ENCODE results near the gene HOPX. TPM values are rescaled to one million over a fixed set of nuclear protein-coding genes. Genes with fewer than 3 reads are reported as not detected.

Gene HOPX
- total and polyA plus RNA-seq, 8 donors: 1.2 to 79.1 (median 48.2) TPM; not detected in 1

DNA sequence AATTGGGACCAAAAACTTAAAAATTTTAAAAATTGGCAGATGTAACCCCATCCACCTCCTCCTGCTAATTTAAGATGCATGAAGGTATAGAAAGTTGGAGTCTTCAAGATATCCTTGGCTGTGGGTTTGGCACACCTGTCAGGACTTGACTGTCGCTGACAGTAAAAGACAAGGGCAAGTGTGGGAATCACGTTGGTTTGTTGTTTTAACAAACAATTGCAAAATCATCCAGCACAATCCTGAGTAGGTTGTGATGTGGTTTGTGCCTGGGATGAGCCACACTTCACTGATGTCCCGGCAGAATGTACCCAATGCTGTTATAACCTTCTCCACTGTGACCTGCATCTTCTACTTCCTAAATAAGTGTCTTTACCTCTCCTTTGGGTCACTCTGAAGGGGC lies 24.0 kb downstream of the HOPX start:
- Histone ChIP-seq H3K9me3 (no peaks in the 10 kb centered on the region), H3K4me1 (peaks cover 22 to 45% (median 32%) of the 10 kb centered on the region in 4 donors), H3K27ac (no peak overlapping the region), H3K4me3 (no peak overlapping the region), H3K36me3 (no peaks in the 10 kb centered on the region), H3K27me3 (peaks cover 0 to 53% (median 21%) of the 10 kb centered on the region in 3 donors)
- intact Hi-C loops (cut with DNase I; ENCODE audit: low total_unique reads): no loop called here
- TF ChIP-seq POLR2AphosphoS5 (IDR thresholded peaks at IDR 0.05) (no peak), POLR2A (IDR thresholded peaks at IDR 0.05) (no peak), EP300 (IDR thresholded peaks at IDR 0.05) (no peak)
- TF ChIP-seq, protein P1, sequence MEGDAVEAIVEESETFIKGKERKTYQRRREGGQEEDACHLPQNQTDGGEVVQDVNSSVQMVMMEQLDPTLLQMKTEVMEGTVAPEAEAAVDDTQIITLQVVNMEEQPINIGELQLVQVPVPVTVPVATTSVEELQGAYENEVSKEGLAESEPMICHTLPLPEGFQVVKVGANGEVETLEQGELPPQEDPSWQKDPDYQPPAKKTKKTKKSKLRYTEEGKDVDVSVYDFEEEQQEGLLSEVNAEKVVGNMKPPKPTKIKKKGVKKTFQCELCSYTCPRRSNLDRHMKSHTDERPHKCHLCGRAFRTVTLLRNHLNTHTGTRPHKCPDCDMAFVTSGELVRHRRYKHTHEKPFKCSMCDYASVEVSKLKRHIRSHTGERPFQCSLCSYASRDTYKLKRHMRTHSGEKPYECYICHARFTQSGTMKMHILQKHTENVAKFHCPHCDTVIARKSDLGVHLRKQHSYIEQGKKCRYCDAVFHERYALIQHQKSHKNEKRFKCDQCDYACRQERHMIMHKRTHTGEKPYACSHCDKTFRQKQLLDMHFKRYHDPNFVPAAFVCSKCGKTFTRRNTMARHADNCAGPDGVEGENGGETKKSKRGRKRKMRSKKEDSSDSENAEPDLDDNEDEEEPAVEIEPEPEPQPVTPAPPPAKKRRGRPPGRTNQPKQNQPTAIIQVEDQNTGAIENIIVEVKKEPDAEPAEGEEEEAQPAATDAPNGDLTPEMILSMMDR (IDR thresholded peaks at IDR 0.05): no peak
- DNase-seq: no peak
- 64 to 84% (median 74%) methylated on average over 3 of the region's 3 CpGs for WGBS, 5 donors

- TF ChIP-seq, protein P1 (IDR thresholded peaks at IDR 0.05): no peak
- no peak for TF ChIP-seq EP300 (IDR thresholded peaks at IDR 0.05)
- TF ChIP-seq POLR2A (IDR thresholded peaks at IDR 0.05): no peak
- no peak for TF ChIP-seq POLR2AphosphoS5 (IDR thresholded peaks at IDR 0.05)
- peaks cover 22 to 38% (median 32%) of the 10 kb centered on the region in 4 donors for H3K4me1 ChIP-seq
- peaks cover 0 to 53% (median 21%) of the 10 kb centered on the region in 3 donors for H3K27me3 ChIP-seq
- intact Hi-C loops (cut with DNase I; ENCODE audit: low total_unique reads): no loop called here
- peak; percentile 36 to 58 for DNase-seq
- H3K27ac ChIP-seq: peak overlapping the region; percentile 59 to 79 (median 68)
- WGBS, 5 donors: 4 to 24% (median 6%) methylated on average over 5 to 19 of the region's 19 CpGs
- no peaks in the 10 kb centered on the region for H3K36me3 ChIP-seq
- peak overlapping the region; percentile 52 to 69 (median 64) for H3K4me3 ChIP-seq
- no peaks in the 10 kb centered on the region for H3K9me3 ChIP-seq
These were observed 24.8 kb downstream of the HOPX start for GRCh38 chr4:56656346-56656643.

DNA sequence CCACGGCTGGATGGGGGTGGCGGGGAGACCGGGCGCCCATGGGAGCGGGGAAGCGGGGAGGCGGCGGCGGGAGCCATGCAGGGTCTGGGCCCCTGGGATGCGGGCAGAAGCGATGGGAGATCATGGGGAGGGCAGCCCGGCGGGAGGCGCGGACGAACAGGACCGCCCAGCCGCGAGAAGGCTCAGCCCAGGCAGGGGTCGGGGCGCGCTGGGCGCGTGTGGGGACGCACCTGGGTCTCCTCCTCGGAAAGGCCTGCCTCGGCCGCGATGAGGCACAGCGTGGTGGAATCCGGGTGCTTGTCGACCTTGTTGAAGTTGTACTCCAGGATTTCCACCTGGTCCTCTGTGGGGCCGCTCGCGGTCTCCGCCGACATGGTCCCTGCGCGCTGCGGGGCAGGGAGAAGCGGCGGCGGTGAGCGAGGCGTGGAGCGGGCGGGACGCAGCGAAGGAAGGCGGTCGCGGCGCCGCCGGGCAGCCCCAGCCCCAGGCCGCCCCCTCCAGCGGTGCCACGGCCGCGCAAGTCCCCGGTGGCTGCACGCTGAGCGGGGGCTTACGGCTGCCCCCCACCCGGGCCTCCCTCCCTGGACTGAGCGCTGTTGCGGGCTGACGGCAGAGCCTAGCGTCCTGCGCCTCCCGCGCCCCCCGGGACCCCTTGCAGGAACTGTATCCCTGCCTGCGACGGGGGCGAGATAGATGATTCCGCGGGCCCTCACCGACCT lies 25.3 kb downstream of the HOPX start:
- Histone ChIP-seq H3K27ac (peak overlapping the region; percentile 59 to 79 (median 68)), H3K27me3 (peaks cover 0 to 53% (median 21%) of the 10 kb centered on the region in 3 donors), H3K9me3 (no peaks in the 10 kb centered on the region), H3K36me3 (no peaks in the 10 kb centered on the region), H3K4me3 (peak overlapping the region; percentile 52 to 69 (median 64)), H3K4me1 (peaks cover 22 to 38% (median 32%) of the 10 kb centered on the region in 4 donors)
- TF ChIP-seq POLR2AphosphoS5 (IDR thresholded peaks at IDR 0.05): no peak
- no peak for TF ChIP-seq EP300 (IDR thresholded peaks at IDR 0.05)
- no peak for TF ChIP-seq POLR2A (IDR thresholded peaks at IDR 0.05)
- TF ChIP-seq, protein P1 (IDR thresholded peaks at IDR 0.05): no peak
- WGBS, 5 donors: 0 to 10% (median 1%) methylated on average over 2 to 79 of the region's 79 CpGs
- peak in 1 of 2 donors; percentile 46 for DNase-seq
- intact Hi-C loops (cut with DNase I; ENCODE audit: low total_unique reads): no loop called here

DNA sequence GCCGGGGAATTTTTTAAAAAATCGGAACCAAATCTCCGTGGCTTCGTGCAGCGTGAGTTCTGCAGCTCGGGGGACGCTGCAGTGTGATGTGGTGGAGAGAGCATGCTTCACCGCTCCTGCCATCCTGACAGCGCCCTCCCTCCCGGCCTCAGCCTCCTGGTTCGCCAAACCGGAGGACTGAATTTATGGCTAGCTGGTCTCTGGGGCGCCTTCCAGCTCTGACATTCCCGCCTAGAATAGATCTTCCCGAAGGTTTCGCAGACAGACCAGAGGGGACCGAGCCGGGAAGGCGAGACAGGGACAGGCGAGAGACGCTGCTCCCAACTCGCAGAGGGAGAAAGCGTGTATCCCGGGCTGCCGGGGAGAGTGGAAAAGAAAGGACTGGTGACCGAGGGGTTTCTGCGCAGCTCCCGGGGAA lies 25.9 kb downstream of the HOPX start:
- peak in 1 of 2 donors; percentile 56 for DNase-seq
- WGBS, 5 donors: 0 to 2% (median 1%) methylated on average over 20 to 28 of the region's 28 CpGs
- peak overlapping the region; percentile 59 to 79 (median 68) for H3K27ac ChIP-seq
- H3K4me1 ChIP-seq: peaks cover 22 to 38% (median 32%) of the 10 kb centered on the region in 4 donors
- peak overlapping the region; percentile 52 to 69 (median 64) for H3K4me3 ChIP-seq
- H3K27me3 ChIP-seq: peaks cover 0 to 53% (median 21%) of the 10 kb centered on the region in 3 donors
- intact Hi-C loops (cut with DNase I; ENCODE audit: low total_unique reads): no loop called here
- TF ChIP-seq POLR2AphosphoS5 (IDR thresholded peaks at IDR 0.05): no peak
- TF ChIP-seq, protein P1 (IDR thresholded peaks at IDR 0.05): no peak
- no peak for TF ChIP-seq EP300 (IDR thresholded peaks at IDR 0.05)
- TF ChIP-seq POLR2A (IDR thresholded peaks at IDR 0.05): no peak
- H3K9me3 ChIP-seq: no peaks in the 10 kb centered on the region
- H3K36me3 ChIP-seq: no peaks in the 10 kb centered on the region

Data from stomach (tissue), 9 donors.